ENCODE measurements around the gene ANKRD63.

The ANKRD63 gene

DNA sequence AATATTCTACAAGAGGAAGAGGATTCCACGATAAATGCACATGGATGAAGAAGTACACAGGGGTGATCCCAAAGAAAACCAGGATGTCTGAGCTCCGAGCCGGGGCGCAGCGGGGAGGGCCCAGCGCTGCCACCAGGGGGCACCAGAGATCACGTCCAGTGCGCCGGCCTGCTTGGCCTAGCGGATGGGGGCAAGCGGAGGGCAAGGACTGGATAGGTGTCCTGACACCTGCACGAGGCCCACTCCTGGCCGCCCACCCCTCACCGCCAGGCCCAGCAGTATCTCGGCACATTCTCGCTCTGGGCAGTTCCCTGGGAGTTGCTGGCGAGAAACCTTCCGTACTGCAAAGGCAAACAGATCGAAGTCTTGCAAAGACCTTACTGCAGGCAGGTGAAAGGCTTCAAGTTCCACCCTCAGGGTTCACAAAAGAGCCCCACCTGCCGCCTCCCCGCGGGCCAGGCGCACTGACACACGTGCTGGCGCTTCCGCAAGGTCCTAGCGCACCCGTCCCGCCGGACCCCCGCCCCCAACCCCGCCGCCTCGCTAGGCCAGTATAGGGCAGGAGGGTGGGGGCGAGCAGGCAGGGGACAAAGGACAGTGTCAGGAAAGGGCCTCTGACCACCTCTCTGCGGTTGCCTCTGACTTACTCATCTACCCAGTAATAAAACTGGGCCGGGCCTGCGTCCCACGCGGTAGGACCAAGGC lies 3.3 kb downstream of the ANKRD63 start:
- Histone ChIP-seq H3K4me3 (ENCODE audit: insufficient read depth, low read depth, low read length) (peak overlapping the region; percentile 4), H3K9me3 (ENCODE audit: control insufficient read depth, low read length) (no peaks in the 10 kb centered on the region), H3K36me3 (ENCODE audit: control insufficient read depth, insufficient read depth, low read length) (no peaks in the 10 kb centered on the region), H3K27ac (ENCODE audit: insufficient read depth, low read depth, low read length, poor library complexity, severe bottlenecking) (no peak overlapping the region), H3K4me1 (ENCODE audit: control insufficient read depth, insufficient read depth, low read length) (peaks cover 25% of the 10 kb centered on the region), H3K27me3 (ENCODE audit: control insufficient read depth, insufficient read depth, low read length, poor library complexity, severe bottlenecking) (peaks cover 67% of the 10 kb centered on the region)
- 4% methylated on average over 40 of the region's 40 CpGs for WGBS, 2 experiments

DNA sequence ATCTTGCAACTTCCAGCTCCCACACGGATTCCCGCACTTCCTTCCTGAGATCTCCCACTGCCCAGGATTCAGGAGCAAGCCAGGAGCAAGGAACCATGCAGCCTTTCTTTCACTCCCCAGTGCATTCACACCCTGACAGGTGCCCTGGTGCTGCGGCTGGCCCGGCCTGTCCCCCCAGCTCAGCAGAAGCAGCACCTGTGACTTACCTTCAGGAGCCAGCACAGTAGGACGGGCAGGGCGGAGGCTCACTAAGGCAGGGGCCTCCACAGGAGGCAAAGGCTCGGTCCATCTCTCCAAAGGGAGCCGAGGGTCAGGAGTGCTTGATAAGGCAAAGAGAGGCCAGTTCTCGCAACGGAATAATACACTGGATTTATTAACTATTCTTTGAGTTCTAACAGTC lies 4.8 kb downstream of the ANKRD63 start:
- H3K4me1 ChIP-seq (ENCODE audit: control insufficient read depth, insufficient read depth, low read length) = peaks cover 18% of the 10 kb centered on the region
- no peaks in the 10 kb centered on the region for H3K36me3 ChIP-seq (ENCODE audit: control insufficient read depth, insufficient read depth, low read length)
- WGBS, 2 experiments = 75 to 76% methylated on average over 10 of the region's 10 CpGs
- H3K4me3 ChIP-seq (ENCODE audit: insufficient read depth, low read depth, low read length) = no peak overlapping the region
- no peak overlapping the region for H3K27ac ChIP-seq (ENCODE audit: insufficient read depth, low read depth, low read length, poor library complexity, severe bottlenecking)
- no peaks in the 10 kb centered on the region for H3K9me3 ChIP-seq (ENCODE audit: control insufficient read depth, low read length)
- H3K27me3 ChIP-seq (ENCODE audit: control insufficient read depth, insufficient read depth, low read length, poor library complexity, severe bottlenecking) = peaks cover 52% of the 10 kb centered on the region

DNA sequence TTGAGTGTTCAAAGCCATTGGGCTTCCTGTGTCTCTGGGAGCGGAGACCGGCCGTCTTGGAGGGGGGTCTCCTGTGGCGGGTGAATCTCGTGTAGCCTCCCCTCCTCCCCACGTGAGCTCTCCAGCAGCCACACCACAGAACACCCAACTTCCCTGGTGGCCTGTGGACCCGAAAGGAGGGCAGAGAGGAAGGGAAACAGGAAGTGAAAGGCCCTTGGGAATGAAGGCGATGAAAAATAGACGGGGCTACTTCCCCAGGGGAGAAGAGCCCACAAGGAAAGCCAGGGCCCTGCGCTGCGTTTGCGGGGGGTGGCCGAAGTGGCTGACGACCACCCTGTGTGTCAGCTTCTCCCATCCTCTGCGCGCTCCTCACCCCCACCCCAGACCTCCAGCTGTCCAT lies 5.4 kb downstream of the ANKRD63 start:
- Histone ChIP-seq H3K36me3 (ENCODE audit: control insufficient read depth, insufficient read depth, low read length) (no peaks in the 10 kb centered on the region), H3K27ac (ENCODE audit: insufficient read depth, low read depth, low read length, poor library complexity, severe bottlenecking) (no peak overlapping the region), H3K9me3 (ENCODE audit: control insufficient read depth, low read length) (no peaks in the 10 kb centered on the region), H3K4me1 (ENCODE audit: control insufficient read depth, insufficient read depth, low read length) (peaks cover 18% of the 10 kb centered on the region), H3K4me3 (ENCODE audit: insufficient read depth, low read depth, low read length) (no peak overlapping the region), H3K27me3 (ENCODE audit: control insufficient read depth, insufficient read depth, low read length, poor library complexity, severe bottlenecking) (peaks cover 46% of the 10 kb centered on the region)
- 85 to 86% methylated on average over 15 to 16 of the region's 16 CpGs for WGBS, 2 experiments

DNA sequence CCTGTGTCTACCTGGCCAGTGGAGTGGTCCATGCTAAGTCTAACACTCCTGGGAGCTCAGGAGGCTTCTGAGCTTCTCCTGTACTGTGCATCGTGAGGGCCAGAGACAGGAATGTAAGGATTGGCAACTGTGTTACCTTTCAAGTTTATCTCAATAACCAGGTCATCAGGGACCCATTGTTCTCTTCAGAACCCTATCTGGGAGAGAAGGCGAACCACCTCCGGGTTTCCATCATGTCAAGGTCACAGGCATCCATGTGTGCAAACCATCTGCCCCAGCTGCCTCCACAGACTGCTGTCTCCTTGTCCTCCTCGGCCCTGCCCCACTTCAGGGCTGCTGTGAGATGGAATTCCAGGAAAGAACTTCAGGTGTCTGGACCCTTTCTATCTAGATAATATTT lies 5.9 kb downstream of the ANKRD63 start:
- no peaks in the 10 kb centered on the region for H3K9me3 ChIP-seq (ENCODE audit: control insufficient read depth, low read length)
- H3K27me3 ChIP-seq (ENCODE audit: control insufficient read depth, insufficient read depth, low read length, poor library complexity, severe bottlenecking) = peaks cover 41% of the 10 kb centered on the region
- no peaks in the 10 kb centered on the region for H3K36me3 ChIP-seq (ENCODE audit: control insufficient read depth, insufficient read depth, low read length)
- no peak overlapping the region for H3K27ac ChIP-seq (ENCODE audit: insufficient read depth, low read depth, low read length, poor library complexity, severe bottlenecking)
- WGBS, 2 experiments = 93 to 95% methylated on average over 4 of the region's 4 CpGs
- H3K4me3 ChIP-seq (ENCODE audit: insufficient read depth, low read depth, low read length) = no peak overlapping the region
- peaks cover 19% of the 10 kb centered on the region for H3K4me1 ChIP-seq (ENCODE audit: control insufficient read depth, insufficient read depth, low read length)

DNA sequence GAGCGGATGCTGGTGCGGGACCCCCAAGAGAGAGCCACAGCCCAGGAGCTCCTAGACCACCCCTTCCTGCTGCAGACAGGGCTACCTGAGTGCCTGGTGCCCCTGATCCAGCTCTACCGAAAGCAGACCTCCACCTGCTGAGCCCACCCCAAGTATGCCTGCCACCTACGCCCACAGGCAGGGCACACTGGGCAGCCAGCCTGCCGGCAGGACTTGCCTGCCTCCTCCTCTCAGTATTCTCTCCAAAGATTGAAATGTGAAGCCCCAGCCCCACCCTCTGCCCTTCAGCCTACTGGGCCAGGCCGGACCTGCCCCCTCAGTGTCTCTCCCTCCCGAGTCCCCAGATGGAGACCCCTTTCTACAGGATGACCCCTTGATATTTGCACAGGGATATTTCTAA lies 6.9 kb downstream of the ANKRD63 start:
- H3K36me3 ChIP-seq (ENCODE audit: control insufficient read depth, insufficient read depth, low read length) = no peaks in the 10 kb centered on the region
- no peak overlapping the region for H3K4me3 ChIP-seq (ENCODE audit: insufficient read depth, low read depth, low read length)
- 80 to 83% methylated on average over 7 of the region's 7 CpGs for WGBS, 2 experiments
- no peak overlapping the region for H3K27ac ChIP-seq (ENCODE audit: insufficient read depth, low read depth, low read length, poor library complexity, severe bottlenecking)
- peaks cover 20% of the 10 kb centered on the region for H3K4me1 ChIP-seq (ENCODE audit: control insufficient read depth, insufficient read depth, low read length)
- H3K27me3 ChIP-seq (ENCODE audit: control insufficient read depth, insufficient read depth, low read length, poor library complexity, severe bottlenecking) = peaks cover 31% of the 10 kb centered on the region
- no peaks in the 10 kb centered on the region for H3K9me3 ChIP-seq (ENCODE audit: control insufficient read depth, low read length)

DNA sequence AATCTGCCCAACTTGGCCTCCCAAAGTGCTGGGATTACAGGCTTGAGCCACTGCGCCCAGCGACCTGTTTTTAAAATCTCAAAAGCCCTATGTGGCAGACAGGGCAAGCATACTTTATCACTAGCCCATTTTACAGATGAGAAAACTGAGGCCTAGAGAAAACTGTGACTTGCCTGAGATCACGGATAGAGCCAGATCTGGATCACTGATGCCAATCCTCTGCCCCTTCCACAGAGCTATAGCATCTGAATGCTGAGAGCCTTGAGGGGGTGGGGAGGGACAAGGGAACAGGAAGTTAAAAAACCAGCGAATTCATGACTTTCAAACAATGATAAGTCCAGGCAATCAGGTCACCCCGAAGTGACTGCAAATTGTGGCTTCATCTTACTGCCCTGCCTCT lies 7.3 kb downstream of the ANKRD63 start:
- Histone ChIP-seq H3K27me3 (ENCODE audit: control insufficient read depth, insufficient read depth, low read length, poor library complexity, severe bottlenecking) (peaks cover 27% of the 10 kb centered on the region), H3K36me3 (ENCODE audit: control insufficient read depth, insufficient read depth, low read length) (no peaks in the 10 kb centered on the region), H3K4me3 (ENCODE audit: insufficient read depth, low read depth, low read length) (no peak overlapping the region), H3K4me1 (ENCODE audit: control insufficient read depth, insufficient read depth, low read length) (peaks cover 16% of the 10 kb centered on the region), H3K27ac (ENCODE audit: insufficient read depth, low read depth, low read length, poor library complexity, severe bottlenecking) (no peak overlapping the region), H3K9me3 (ENCODE audit: control insufficient read depth, low read length) (no peaks in the 10 kb centered on the region)
- 90 to 94% methylated on average over 5 of the region's 5 CpGs for WGBS, 2 experiments

DNA sequence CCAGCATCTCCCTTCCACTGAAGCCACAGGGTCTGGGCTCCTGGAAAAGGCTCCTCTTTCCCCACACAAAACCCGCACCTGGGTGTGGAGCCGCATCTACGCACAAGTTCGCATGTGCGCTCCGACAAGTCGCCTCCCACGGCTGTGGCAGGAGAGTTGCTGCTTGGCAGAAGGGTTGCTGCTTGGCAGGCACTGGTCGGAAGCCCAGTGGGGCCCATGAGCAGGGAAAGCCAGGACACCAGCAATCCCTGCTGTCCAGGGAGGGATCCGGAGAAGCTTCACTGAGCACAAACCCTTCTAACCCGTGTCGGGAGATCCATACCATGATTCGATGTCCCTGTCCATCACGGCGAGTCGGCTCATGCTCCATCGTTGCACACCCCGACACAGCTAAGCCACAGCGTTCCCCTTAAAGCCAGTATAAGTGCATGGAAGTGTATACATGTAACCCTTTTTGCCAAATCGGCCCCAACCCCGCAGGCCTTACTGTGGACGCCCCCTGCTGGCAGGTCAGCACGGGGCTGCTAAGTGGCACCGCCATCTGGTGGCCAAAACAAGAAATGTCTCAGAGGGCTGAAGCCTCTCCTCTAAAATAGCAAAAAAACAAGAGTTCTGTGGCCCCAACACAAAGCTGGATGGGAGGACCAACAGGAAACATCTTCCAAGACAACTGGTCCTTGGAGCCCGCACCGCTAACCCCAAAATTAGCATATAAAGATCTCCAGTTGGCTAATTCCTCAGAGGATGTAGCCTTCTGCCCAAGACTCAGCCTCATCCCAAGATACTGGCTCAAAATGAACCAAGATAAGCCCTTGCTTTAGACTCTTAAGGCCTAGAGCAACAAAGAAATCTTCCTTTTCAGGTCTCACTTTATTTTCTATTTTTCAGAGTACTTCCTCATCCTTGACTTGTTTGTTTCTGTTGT lies 8.3 kb downstream of the ANKRD63 start:
- no peaks in the 10 kb centered on the region for H3K36me3 ChIP-seq (ENCODE audit: control insufficient read depth, insufficient read depth, low read length)
- WGBS, 2 experiments = 62 to 64% methylated on average over 26 of the region's 26 CpGs
- no peaks in the 10 kb centered on the region for H3K9me3 ChIP-seq (ENCODE audit: control insufficient read depth, low read length)
- H3K4me1 ChIP-seq (ENCODE audit: control insufficient read depth, insufficient read depth, low read length) = peaks cover 13% of the 10 kb centered on the region
- H3K27ac ChIP-seq (ENCODE audit: insufficient read depth, low read depth, low read length, poor library complexity, severe bottlenecking) = no peak overlapping the region
- no peak overlapping the region for H3K4me3 ChIP-seq (ENCODE audit: insufficient read depth, low read depth, low read length)
- peaks cover 18% of the 10 kb centered on the region for H3K27me3 ChIP-seq (ENCODE audit: control insufficient read depth, insufficient read depth, low read length, poor library complexity, severe bottlenecking)

DNA sequence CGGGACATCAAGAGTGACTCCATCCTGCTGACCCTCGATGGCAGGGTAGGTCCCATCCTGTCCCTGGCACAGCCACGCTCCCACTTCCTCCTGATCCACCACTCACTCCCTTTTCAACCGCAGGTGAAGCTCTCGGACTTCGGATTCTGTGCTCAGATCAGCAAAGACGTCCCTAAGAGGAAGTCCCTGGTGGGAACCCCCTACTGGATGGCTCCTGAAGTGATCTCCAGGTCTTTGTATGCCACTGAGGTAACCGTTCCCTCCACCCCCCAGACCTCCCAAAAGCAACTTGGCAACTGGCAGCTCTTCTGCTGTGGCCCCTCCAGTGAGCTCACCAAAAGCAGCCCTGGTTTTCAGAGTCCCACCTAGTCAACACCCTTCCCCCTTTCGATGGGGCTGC lies 9.4 kb downstream of the ANKRD63 start:
- WGBS, 2 experiments = 91% methylated on average over 9 of the region's 9 CpGs
- peaks cover 14% of the 10 kb centered on the region for H3K4me1 ChIP-seq (ENCODE audit: control insufficient read depth, insufficient read depth, low read length)
- H3K9me3 ChIP-seq (ENCODE audit: control insufficient read depth, low read length) = no peaks in the 10 kb centered on the region
- H3K4me3 ChIP-seq (ENCODE audit: insufficient read depth, low read depth, low read length) = no peak overlapping the region
- peaks cover 6% of the 10 kb centered on the region for H3K27me3 ChIP-seq (ENCODE audit: control insufficient read depth, insufficient read depth, low read length, poor library complexity, severe bottlenecking)
- no peak overlapping the region for H3K27ac ChIP-seq (ENCODE audit: insufficient read depth, low read depth, low read length, poor library complexity, severe bottlenecking)
- no peaks in the 10 kb centered on the region for H3K36me3 ChIP-seq (ENCODE audit: control insufficient read depth, insufficient read depth, low read length)

DNA sequence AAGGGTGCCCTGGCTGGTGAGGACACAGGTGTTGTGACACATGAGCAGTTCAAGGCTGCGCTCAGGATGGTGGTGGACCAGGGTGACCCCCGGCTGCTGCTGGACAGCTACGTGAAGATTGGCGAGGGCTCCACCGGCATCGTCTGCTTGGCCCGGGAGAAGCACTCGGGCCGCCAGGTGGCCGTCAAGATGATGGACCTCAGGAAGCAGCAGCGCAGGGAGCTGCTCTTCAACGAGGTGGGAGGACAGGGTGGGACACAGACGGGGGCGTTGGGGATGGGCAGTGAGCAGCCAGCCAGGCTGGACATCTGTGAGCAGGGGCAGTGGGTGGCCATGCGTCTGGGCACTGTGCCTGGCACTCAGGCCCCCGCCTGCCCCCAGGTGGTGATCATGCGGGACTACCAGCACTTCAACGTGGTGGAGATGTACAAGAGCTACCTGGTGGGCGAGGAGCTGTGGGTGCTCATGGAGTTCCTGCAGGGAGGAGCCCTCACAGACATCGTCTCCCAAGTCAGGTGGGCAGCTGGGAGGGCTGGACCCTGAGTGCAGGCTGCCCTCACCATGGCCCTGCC lies 10.3 kb downstream of the ANKRD63 start:
- H3K4me3 ChIP-seq (ENCODE audit: insufficient read depth, low read depth, low read length) = no peak overlapping the region
- H3K4me1 ChIP-seq (ENCODE audit: control insufficient read depth, insufficient read depth, low read length) = peaks cover 18% of the 10 kb centered on the region
- no peaks in the 10 kb centered on the region for H3K36me3 ChIP-seq (ENCODE audit: control insufficient read depth, insufficient read depth, low read length)
- H3K27me3 ChIP-seq (ENCODE audit: control insufficient read depth, insufficient read depth, low read length, poor library complexity, severe bottlenecking) = no peaks in the 10 kb centered on the region
- no peaks in the 10 kb centered on the region for H3K9me3 ChIP-seq (ENCODE audit: control insufficient read depth, low read length)
- 88 to 90% methylated on average over 20 of the region's 20 CpGs for WGBS, 2 experiments
- no peak overlapping the region for H3K27ac ChIP-seq (ENCODE audit: insufficient read depth, low read depth, low read length, poor library complexity, severe bottlenecking)

All from ectodermal cell (in vitro differentiated cells).